NCI-H526 treated with DMSO at 0.1 percent for 48 hours (cell line): ENCODE data around the gene CSAG3.
"Not testable (repeated sequence)": the region's sequence is repeated elsewhere in the genome, so short reads cannot be mapped to it uniquely, and the experiment has no call there.

Experiments
- DNase-seq: peaks from one replicate; lab custom pipeline; 2025; lab: John Stamatoyannopoulos, UW

CSAG3 gene

GRCh38 chrX:152758918-152759317 lies at the start of gene CSAG3:
Gene CSAG3, plus strand, starts transcription at chrX:152759218.
- not testable (repeated sequence) for DNase-seq

GRCh38 chrX:152713195-152713594 lies 45.8 kb upstream of the CSAG3 start:
- DNase-seq = not testable (repeated sequence)

- DNase-seq = not testable (repeated sequence)
These were observed 44.9 kb upstream of the CSAG3 start, which contains the start of gene MAGEA2B for GRCh38 chrX:152713815-152714787. Gene MAGEA2B, plus strand, starts transcription at chrX:152714628. Its CDS starts 2,479 bp downstream, at chrX:152717107.

GRCh38 chrX:152725409-152725808 lies 33.6 kb upstream of the CSAG3 start:
- DNase-seq = no peak

GRCh38 chrX:152733261-152733975 lies 25.6 kb upstream of the CSAG3 start, which contains the start of the genes CSAG1 and MAGEA12:
Gene CSAG1, minus strand, starts transcription at chrX:152733721. Its CDS starts 1,261 bp downstream, at chrX:152732460.
Gene MAGEA12, plus strand, starts transcription at chrX:152733757. Its CDS starts 2,405 bp downstream, at chrX:152736162.
- no peak for DNase-seq

GRCh38 chrX:152734143-152734858 lies 24.7 kb upstream of the CSAG3 start:
- DNase-seq = not testable (repeated sequence)

GRCh38 chrX:152735101-152735500 lies 23.9 kb upstream of the CSAG3 start:
- no peak for DNase-seq

GRCh38 chrX:152735860-152736511 lies 23.0 kb upstream of the CSAG3 start:
- DNase-seq = no peak

- not testable (repeated sequence) for DNase-seq
These were observed 22.5 kb upstream of the CSAG3 start for GRCh38 chrX:152736528-152736927.

GRCh38 chrX:152738560-152738959 lies 20.5 kb upstream of the CSAG3 start:
- no peak for DNase-seq

- not testable (repeated sequence) for DNase-seq
These were observed 5.0 kb upstream of the CSAG3 start, which contains the start of gene MAGEA2 for GRCh38 chrX:152753686-152754650. Gene MAGEA2, minus strand, starts transcription at chrX:152753842. Its CDS starts 2,479 bp downstream, at chrX:152751363.

- not testable (repeated sequence) for DNase-seq
These were observed 4.1 kb upstream of the CSAG3 start for GRCh38 chrX:152754871-152755270.

GRCh38 chrX:152759544-152759943 lies 526 bp downstream of the CSAG3 start:
- DNase-seq = not testable (repeated sequence)

GRCh38 chrX:152761582-152761981 lies 2.6 kb downstream of the CSAG3 start:
- DNase-seq = not testable (repeated sequence)

GRCh38 chrX:152766562-152766961 lies 7.5 kb downstream of the CSAG3 start:
- DNase-seq = not testable (repeated sequence)

GRCh38 chrX:152769549-152770289 lies 10.7 kb downstream of the CSAG3 start, which contains the start of gene MAGEA6:
Gene MAGEA6, minus strand, starts transcription at chrX:152769689. Its CDS starts 2,039 bp downstream, at chrX:152767650.
- not testable (repeated sequence) for DNase-seq

- not testable (repeated sequence) for DNase-seq
These were observed 28.0 kb downstream of the CSAG3 start for GRCh38 chrX:152787062-152787461.

- DNase-seq = no peak
These were observed 39.9 kb downstream of the CSAG3 start for GRCh38 chrX:152798945-152799344.

- DNase-seq = no peak
These were observed 47.0 kb downstream of the CSAG3 start for GRCh38 chrX:152806035-152806434.
